Hepatocyte (in vitro differentiated cells): ENCODE measurements around the gene ADAMTS9.

Experiments
- CTCF ChIP-seq: fragments of 200-600 bp; sonication (generic); IDR thresholded peaks from 2 replicates; pipeline ENCODE4 v1.5.1; 2016; ENCODE audit warnings: antibody characterized with exemption, mild to moderate bottlenecking; ENCODE audit not compliant: poor library complexity
- EZH2 ChIP-seq: fragments of 200-600 bp; sonication (generic); IDR thresholded peaks from 2 replicates; pipeline ENCODE4 v1.6.1; 2016; ENCODE audit warnings: antibody characterized with exemption, mild to moderate bottlenecking, borderline replicate concordance

- TF ChIP-seq CTCF (no peak), EZH2 (no peak)
Measured at GRCh38 chr3:64651303-64651702, 36.5 kb downstream of the ADAMTS9 start.
